ENCODE measurements around the gene RINL.
"Not testable (repeated sequence)": the region's sequence is repeated elsewhere in the genome, so short reads cannot be mapped to it uniquely, and the experiment has no call there.

Gene RINL

DNA sequence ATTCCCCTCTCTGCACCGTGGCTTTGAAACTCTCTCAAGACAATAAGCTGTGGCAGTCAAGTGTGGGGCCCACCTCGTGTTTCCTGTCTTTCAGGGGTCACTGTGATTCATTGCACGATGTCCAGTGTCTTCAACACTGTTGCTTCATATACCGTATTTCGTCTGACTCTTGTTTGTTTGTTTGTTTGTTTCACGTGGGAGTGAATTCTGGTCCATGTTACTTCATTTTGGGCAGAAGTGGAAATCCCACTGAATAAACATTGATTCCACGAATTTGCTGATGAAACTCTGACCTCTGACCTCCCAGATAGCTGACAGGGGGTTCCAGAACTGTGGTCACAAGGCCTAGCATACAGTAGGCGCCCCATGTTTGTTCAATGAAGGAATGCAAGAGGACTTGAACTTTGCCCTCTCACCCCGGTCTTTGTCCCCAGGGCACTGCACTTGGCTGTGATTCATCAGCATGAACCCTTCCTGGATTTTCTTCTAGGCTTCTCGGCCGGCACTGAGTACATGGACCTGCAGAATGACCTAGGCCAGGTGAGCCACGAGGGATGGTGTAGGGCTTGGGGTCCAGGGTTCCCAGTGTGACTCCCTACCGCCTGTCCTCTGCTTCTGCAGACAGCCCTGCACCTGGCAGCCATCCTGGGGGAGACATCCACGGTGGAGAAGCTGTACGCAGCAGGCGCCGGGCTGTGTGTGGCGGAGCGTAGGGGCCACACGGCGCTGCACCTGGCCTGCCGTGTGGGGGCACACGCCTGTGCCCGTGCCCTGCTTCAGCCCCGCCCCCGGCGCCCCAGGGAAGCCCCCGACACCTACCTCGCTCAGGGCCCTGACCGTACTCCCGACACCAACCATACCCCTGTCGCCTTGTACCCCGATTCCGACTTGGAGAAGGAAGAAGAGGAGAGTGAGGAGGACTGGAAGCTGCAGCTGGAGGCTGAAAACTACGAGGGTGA is 26.8 kb upstream of the RINL start:
- no peak for DNase-seq

DNA sequence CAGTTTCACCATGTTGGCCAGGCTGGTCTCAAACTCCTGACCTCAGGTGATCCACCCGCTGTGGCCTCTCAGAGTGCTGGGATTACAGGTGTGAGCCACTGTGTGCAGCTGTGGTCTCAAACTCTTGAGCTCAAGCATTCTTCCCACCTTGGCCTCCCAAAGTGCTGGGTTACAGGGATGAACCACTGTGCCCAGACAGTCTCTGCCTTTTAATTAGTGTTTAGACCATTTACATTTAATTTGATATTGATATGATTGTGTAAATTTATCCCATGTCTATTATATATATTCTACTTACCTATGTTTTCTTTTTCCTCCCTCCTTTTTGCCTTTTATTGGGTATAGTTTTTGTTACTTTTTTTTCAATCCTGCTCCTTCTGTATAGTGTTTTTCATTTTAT is 23.6 kb upstream of the RINL start:
- no peak for DNase-seq

DNA sequence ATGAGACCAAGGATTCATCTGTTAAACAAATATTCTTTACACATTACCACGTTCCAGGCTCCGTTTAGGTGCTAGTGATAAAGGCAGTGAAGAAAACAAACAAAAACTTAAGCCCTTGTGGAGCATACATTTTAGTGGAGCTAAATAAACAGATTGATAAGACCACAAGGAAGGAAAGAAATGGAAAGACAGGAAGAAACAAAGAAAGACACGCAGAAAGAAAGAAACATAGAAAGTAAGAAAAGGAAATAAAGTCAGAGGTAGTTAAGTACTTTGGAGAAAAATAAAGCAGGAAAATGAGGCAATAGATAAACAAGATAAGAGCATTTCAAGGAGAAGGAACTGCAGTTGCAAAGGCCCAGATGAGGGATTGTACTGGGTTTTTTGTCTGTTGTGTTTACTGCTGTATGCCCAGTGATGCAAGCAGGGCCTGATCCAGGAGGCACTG is 22.7 kb upstream of the RINL start:
- DNase-seq, result peak; percentile 24

DNA sequence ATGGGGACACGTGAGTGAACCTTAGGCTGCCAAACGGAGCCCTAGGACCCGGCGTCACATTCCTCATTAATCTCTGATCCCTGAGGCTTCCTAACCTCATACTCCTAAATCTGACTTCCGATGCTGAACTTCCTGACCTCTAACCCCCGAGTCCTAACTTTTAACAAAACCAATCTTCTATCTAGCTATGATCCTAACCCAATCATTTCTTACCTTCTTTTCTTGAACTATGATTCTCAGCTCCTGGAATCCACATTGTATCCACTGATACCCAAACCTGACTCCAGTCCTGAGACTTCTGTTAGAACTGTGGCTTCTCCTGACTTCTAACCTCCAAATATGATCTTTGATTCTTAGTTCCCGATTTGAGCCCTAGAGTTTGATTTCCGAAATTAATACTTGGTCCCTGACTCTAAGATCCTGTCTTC is 22.1 kb upstream of the RINL start:
- no peak for DNase-seq

DNA sequence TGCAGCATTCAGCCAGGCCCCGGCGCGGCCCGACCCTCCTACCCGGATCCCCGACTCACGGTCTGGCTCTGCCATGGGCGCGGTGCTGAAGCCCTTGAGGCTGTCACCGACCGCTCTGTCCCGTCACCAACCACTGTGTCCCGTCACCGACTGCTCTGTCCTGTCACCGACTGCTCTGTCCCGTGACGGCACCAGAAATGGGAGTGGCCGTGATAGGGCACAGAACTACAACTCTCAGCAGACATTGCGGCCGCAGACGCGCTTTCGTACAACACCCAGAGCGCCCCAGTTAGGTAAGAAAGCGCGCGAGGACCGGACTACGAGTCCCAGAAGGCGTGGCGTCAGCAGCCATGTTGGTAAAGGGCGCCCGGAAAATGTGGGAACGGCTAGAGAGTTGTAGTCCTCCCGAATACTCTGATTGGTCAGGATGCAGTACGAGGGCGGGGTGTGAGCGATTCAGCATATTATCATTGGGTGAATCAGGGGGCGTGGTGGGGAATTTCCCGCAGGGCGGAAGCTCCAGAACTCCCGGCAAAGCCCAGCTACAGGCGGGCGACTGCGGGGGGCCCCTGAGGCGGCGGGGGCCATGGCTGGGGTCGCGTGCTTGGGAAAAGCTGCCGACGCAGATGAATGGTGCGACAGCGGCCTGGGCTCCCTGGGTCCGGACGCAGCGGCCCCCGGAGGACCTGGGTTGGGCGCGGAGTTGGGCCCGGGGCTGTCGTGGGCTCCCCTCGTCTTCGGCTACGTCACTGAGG is 21.5 kb upstream of the RINL start, which contains the start of the genes NFKBIB and SIRT2:
NFKBIB (plus strand) TSS at position 523 of the 755 bp plus-strand sequence; CDS start at position 587, 64 bp downstream.
SIRT2 (minus strand) TSS at position 172 of the 755 bp plus-strand sequence; CDS start at position 75, 97 bp downstream.
- peak; percentile 100 for DNase-seq

DNA sequence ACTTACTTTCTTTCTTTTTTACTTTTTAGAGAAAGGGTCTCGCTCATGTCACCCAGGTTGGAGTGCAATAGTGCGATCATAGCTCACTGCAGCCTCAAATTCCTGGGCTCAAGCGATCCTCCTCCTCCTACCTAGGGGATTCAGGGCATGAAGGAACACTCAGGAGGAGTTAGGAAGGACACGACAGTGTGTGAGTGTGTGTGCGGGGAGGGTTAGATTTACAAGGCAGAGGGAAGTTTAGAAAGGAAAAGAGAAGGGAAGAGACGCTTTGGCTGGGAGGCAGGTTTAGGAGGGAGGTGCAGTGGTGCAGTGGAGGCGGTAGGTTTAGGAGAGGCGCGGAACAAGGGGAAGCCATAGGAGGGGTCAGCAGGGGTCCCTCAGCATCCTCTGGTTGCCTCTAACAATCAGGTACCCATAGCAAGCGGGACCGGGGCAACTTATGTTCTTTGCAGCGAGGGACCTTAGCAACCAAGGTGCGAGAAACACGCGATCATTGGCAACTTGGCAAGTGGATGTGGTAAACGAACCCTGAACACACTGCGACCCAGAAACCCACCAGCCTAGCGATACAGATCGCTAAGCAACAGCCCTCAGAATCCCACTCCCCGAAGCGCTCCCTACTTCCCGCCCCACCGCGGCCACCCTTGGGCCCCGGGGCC is 20.8 kb upstream of the RINL start:
- no peak for DNase-seq

DNA sequence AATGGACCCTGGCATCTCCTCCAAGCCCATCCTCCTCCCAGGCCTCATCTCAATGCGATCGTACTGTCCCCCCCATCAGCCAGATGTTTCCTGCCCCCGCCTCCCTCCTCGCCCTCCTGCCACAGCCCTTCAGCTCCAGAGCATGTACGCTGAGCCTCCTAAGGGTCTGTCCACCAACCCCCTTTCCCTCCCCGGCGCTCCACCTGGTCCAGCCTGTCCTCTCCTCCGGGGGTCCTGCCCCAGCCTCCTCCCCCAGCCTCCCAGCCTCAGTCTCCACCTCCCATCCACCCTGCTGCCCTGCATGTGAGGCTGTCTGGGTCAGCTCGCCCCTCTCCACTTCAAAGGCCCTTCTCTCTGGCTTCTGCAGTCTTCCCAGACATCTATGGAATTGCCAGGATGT is 16.9 kb upstream of the RINL start:
- no peak for DNase-seq

DNA sequence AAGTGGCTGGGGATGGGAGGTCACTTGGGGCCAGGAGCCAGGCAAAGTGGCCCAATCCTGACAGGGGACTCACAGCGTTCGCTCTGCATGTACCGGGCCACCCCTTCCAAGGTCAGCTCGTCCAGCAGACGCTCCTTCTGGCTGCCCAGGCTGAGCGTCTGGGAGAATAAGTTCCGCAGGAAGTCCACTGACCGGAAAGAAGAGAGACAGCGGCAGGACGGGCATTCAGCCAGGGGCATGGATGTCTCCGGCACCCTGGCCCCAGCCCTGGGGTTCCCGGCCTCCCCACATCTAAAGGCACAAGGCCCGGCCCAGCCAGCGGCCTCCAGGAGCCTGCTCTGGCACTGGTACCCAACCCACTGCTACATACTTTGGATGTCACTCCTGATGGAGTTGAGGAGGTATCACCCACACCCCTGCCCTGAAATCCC is 15.3 kb upstream of the RINL start:
- no peak for DNase-seq

DNA sequence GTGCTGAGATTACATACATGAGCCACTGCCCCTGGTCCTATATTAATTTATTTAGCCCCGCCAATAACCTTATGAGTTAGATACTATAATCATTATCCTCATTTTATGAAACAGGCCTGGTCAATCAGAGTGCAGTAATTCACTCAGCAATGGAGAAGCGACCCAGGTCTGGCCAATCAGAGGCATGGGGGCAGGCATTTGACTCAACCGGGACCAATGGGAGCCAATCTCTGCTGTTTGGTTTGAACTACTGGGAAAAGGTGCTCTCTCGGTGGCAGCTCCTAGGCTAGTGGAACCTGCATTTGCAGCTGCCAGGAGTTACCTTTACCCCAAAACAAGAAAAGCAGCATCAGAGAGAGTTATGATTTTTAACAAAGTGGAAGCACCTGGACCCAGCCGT is 14.8 kb upstream of the RINL start:
- no peak for DNase-seq

DNA sequence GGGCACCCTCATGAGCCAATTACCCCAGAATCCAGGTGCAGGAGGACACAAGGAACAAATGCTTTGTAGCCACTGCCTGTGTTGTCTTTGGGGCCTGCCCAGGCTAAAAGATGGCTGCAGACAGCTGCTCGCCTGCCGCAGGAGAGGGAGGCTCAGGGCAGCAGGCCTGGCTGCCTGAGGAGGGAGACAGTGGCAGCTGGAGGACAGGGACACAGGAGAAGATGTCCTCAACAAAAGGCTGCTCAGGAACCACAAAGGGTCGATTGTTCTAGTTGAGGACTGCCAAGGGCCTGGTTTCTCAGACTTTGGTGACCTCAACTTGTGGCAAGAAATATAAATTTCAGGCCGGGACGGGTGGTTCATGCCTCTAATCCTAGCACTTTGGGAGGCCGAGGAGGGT is 13.7 kb upstream of the RINL start:
- DNase-seq, result no peak

DNA sequence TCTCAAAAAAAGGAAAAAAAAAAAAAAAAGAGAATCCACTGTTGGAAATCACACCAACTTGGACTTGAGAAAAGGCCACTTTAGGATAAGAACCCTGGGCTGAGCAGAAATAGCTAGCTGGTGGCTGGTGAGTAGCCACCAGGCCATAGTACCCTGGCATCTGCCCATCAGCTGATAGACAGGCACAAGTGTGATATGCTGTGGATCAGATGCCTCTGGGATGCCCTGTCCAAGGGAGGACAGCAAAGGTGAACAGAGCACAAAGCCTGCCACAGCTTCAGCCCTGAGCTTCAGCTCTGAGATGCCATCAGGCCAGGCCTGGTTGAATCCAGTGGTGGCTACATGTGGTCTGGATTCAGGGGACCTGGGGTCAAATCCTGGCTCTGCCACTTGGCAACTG is 12.6 kb upstream of the RINL start:
- no peak for DNase-seq

DNA sequence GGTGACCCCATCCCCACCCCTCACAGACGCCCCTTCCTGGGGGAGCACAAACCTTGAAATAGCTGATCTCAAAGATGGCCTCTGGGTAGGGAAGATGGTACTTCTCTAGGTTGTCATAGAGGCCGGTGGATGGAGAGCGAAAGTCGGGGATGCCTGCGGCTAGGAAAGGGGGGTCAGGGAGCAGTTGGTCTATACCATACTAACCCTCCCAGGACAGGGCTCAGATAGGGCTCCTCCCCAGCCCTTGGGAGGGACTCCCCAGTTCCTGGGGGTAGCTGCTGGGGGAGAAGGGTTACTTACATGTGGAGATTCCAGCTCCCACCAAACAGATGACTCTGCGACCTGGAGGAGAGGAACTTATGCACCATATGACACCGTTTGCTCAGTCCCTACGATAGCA is 11.7 kb upstream of the RINL start:
- no peak for DNase-seq

DNA sequence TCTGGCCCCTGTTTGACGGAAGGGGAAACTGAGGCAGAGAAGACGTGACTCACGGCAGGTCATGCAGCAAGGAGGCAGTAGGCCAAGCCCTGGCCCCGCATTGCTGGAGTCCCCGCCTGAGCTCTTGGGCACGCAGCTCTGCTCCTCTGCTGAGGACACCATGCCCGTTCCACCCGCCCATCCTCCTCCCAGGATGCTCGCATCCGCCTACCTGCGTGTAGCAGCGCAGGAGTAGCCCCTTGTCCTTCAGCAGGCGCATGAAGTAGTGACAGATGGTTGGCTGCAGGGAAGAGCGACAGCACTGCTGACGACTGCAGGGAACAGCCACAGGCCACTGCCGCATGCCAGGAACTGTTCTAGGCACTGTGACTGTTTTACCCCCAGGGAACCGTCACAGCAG is 10.8 kb upstream of the RINL start:
- no peak for DNase-seq

DNA sequence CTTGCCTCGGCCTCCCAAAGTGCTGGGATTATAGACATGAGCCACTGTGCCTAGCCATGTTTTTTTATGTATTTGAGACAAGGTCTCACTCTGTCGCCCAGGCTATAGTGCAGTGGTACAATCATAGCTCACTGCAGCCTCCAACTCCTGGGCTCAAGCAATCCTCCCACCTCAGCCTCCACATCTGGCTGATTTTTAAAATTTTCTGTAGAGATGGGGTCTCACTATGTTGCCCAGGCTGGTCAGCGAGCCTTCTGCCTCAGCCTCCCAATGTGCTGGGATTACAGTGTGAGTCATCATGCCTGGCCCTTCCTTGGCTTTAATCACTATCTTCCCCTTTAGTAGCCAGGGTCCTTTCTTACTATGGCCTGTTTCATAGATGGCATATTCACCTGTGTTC is 6.6 kb upstream of the RINL start:
- not testable (repeated sequence) for DNase-seq

DNA sequence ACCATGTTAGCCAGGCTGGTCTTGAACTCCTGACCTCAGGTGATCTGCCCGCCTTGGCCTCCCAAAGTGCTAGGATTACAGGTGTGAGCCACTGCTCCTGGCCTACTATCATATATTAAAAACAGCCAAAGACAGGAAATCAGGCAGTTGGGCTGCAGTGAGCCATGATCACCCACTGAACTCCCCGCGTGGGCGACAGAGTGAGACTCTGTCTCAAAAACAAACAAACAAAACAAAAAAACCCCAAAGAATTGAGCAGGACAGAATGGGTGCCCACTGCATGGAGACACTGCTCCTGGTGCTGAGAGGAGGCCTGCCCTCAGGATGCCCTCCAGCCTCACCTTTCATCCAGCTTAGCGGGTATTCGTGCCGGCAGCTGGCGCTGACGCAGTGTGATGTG is 5.2 kb upstream of the RINL start:
- no peak for DNase-seq

DNA sequence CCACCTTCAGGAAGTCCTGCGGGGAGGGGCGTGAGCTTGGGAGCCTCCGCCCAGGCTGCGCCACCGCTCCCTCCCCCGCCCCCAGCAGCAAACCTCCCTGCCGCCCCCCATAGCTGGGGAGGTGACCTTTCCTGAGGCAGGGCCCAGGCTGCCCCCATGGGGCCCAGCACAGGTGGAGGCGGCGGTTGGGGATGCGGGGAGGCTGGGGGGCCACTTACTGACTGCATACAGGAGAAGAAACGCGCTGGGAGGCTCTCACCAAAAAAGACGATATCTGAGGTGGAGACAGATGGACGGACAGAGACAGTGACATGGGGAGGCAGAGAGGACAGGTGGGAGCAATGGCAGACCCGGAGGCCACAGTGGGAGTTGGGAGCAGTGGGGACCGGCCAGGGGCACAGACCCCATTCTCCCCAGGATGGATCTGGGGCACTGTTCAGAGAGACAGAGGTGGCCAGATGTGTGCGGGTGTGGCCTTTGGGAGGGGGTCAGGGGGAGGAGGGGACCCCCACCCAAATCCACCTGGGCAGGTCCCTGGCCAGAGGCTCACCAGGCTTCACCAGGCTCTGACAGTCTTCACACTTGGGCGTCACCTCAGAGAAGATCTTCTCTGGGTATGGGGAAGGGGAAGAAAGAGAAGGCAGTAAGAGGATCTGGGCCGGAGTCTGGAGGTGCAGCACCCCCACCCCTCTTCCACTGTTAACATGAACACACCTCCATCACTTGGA is 3.0 kb upstream of the RINL start:
- DNase-seq, result no peak

DNA sequence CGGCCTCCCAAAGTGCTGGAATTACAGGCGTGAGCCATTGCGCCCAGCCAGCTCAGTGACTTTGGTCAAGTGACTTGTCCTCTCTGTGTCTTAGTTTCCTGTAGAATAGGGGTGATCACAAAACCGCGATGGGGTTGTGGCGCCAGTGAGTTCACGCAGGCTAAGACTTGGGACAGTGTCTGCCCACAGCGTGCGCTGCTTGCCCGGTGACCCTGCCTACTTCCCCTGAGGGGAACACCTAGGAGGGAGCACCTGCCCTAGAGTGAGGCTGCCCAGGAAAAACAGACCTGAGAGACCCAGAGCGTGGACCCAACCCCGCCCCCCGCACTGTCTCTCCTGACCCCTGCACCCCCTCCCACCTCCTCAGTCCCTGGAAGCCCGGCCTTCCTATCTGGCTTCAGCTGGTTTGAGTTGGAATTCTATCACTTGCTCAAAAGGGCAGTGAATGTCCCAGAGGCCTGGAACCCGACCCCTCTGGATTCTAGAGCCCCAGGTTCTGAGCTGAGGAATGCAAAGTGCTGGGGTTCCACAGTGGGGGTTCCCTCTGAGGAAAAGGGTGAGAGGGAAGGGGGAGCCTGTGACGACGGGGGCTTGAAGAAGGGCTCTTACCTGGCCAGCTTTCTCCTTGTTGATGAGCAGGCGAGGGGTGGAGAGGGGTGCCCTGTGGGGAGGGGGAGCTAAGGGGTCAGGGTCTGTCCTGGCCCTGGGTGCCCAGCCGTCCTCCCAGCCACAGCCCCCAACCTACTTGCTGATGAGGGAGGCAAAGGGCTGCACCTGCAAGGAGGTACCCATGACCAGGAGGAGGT is 2.2 kb upstream of the RINL start:
- no peak for DNase-seq

DNA sequence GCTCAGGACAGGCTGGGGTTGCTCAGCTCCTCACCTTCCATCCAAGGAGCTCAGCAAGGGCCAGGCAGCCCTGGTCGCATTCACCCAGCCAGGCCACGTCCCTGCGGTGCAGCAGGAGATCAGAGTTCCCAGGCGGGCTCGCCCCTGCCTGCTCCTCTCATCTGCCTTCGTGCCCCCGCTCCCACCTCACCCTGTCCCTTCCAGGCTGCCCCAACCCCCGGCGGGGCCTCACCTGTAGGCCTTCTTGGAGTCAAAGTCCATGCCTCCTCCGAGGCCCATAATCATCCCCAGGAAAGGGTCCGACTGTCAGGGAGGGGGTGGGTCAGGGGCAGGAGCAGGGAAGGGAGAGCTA is 1.3 kb upstream of the RINL start:
- DNase-seq, result no peak

DNA sequence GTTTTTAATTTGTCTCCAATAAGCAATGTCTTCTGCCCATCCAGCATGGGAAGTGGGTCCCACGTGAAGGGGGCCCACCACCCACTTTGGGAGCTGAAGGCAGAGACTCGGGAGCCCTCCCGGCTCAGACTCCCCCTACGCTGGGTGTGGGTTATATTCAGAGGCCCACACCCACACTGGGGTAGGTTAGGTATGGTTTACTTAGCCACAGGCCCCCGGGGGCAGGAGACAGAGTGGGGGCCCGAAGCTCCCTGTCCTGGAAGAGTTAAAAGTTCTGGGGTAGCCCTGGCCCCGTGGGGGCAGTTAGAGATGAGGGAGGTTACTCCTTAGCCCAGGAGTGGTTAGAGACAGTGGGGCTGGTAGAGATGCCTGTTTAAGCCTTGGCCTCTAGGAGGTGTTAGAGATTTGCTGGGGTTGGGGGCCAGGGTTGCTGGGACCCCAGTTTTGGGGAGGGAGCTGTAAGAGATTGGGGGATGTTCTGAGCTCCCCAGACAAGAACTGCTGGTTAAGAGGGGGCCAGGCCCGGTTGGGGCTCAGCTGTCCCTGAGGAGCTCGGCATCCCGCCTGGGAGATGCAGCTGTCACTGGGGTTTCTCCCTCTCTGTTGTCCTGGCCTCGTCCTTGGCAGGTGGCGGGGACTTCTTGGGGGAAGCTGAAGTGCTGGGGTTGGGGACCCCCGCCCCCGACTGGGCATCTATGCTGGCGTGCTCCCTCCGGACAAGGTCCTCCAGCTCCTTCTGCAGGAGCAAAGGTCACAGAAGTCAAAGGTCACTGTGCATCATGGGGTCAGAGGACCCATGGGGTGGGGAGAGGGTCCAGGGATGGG is 712 bp upstream of the RINL start:
- DNase-seq, result no peak

DNA sequence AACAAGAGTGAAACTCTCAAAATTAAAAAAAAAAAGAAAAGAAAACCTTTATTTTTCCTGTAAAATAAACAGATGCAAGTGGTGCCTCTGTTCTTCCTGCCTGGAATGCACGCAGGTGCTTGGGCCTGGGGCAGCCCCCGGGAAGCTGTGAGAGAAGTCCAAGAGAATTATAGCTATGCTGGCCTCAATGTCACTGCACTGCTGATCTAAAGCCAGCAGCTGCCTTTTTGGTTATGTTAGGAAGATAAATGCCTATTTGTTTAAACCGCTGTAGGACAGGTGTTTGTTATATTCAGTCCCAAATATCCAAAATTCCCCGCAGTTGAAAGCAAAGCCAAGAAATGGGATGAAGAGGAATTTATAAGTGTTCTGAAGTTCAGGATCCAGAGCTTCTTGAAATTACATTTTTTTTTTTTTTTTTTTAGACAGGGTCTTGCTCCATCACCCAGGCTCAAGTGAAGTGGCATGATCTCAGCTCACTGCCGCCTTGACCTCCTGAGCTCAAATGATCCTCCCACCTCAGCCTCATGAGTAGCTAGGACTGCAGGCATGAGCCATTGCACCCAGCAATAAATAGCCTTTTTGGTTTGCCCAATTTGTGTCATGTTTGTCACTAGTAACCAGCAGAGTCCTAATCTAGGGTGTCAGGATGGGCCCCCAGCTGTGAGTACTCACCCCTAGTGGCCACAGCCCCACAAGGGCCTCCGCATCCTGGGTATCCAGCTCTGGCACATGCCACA is 2.2 kb downstream of the RINL start:
- no peak for DNase-seq
